NOMO-1 (cell line): ENCODE measurements around the gene PJA2.
"Not testable (repeated sequence)": the region's sequence is repeated elsewhere in the genome, so short reads cannot be mapped to it uniquely, and the experiment has no call there.

Experiments
- DNase-seq, 2 experiments: peaks; one replicate each; lab custom pipeline; 2025; ENCODE audit not compliant: unreplicated experiment in 2 of 2; lab: John Stamatoyannopoulos, UW

Gene PJA2, protein sequence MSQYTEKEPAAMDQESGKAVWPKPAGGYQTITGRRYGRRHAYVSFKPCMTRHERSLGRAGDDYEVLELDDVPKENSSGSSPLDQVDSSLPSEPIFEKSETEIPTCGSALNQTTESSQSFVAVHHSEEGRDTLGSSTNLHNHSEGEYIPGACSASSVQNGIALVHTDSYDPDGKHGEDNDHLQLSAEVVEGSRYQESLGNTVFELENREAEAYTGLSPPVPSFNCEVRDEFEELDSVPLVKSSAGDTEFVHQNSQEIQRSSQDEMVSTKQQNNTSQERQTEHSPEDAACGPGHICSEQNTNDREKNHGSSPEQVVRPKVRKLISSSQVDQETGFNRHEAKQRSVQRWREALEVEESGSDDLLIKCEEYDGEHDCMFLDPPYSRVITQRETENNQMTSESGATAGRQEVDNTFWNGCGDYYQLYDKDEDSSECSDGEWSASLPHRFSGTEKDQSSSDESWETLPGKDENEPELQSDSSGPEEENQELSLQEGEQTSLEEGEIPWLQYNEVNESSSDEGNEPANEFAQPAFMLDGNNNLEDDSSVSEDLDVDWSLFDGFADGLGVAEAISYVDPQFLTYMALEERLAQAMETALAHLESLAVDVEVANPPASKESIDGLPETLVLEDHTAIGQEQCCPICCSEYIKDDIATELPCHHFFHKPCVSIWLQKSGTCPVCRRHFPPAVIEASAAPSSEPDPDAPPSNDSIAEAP

DNA sequence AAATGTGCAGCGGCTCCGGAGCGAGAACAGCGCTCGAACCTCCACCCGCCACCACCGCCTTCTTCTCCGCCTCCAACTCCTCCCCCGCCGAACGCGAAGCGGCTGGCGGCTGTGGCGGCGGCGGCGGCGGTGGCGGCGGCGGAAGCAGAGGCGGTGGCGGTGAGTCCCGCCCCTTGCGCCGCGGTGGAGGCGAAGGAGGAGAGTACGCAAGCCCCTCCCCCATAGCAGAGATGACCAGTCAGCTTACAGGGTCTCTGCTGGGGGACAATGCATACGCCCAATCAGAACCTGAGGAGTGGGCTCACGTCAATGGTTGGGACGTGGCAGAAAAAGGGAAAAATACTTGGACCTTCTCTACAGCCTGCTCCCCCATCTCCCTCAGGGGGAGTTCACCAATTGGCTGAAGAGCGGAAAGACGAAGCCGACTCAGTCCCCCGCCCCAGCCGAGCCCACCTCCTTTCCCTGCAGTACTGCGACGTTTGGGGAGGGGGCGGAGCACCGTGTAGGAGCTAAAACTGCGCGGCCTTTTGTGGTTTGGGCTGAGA is at the start of gene PJA2:
Gene PJA2, minus strand, starts transcription at position 131 of the 545 bp plus-strand sequence. CDS start 26,541 bp downstream, outside the sequence.
- peak; percentile 98 to 99 for DNase-seq

DNA sequence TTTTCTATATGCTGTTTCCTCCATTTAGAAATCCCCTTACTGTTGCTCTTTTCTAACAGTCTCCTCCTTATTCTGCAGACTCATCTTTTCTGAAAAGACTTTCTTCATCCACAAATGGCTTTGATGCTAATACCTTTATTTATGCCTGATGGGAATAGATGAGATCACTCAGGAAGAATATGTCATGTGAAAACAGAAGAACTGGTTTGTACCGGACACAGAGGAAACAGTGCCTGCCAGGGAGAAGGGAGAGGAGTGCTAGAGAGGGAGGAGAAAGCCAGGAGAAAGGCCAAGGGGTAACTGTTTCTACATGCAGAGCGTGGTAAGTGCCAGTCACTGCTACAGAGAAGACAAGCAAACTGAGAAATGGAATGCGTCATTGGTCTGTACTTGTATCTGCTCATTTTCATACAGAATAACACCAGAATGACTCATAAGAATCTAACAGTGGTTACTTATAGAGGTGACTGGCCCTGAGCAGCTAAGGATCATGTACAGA is 45.9 kb upstream of the PJA2 start:
- no peak for DNase-seq

DNA sequence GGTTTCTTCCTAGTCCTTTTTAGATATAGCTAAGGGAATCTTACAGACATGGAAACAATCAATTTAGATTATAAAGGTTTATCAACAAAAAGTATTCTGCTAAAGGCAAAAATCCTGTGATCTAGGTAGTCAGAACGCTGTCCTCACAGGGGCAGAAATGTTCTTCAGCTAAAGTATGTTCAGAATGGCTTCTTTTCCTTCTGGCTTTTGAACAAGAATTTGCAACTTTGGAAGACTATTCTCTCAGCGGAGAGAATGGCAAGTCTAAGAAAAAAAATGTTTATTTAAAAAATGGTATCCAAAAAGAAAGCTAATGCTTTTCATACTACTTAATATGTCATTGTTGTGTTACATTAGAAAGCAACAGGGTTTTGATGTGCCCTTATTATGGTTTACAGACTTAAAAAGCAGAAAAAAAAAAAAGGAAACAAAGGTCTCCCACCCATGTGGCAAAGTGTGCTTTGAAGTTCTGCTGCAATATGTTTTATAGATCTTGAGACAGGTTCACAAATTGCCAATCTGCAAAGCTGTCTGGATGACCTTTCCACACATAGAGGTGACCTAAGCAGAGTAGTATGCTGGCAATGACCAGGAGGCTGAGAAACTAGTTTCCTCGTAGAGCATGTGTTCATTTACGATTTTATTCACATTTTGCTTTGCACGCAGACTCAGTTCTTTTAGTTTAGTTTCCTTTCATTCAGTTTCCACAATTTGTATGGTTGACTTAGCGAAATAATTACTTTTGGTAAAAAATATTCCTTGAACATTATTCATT is 45.1 kb upstream of the PJA2 start:
- no peak for DNase-seq

DNA sequence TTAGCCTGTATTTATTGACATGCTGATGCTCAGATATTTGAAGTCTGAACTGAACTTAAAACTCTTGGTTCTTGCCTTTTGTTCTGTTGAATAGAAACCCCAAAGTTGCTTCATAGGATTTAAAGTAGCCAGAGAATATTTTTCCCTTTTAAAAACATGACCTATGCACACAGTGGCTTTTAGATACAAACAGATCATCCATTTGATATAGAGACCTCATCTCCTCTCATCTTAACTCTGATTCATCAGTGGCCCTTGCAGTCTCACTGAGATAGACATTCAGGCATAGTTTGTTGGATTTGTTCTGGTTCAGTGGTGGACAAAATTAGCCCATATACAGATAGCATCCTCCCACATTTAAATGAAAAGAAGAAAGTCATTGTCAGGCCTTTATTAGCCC is 43.5 kb upstream of the PJA2 start:
- DNase-seq = no peak

DNA sequence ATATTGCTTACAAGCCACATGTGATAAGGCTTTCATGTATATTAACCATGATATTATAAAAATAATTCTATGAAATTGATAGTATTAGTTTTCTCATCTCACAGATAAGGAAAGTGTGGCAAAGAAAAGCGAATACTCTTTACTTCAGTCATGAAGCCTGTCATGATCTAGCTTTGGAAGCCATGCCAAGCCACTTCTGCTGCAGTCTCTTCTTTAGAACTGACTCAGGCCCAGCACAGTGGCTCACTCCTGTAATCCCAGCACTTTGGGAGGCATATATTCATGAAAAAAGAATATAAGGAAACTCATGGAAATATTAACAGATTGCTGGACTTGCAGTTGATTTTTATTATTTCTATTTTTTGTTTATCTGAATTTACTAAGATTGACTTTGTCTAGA is 42.9 kb upstream of the PJA2 start:
- DNase-seq = no peak

DNA sequence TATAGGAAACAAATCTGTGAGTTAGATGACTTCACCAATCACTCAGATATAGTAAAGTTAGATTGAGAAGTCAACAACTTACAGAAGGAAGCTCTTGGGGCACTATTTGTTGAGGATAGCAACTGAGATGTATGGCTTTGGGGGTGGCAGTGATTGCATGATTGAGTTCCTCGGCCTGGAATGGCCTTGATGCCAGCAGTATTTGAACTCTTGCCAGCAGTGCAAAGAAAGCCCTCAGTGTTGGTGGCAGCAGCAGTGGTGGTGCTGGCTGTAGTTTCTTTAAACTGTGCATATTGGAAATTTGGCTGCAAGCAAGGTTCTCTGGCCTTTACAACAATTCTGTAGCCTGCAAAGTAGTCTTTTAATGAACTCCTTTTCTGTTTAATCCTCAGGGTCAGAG is 41.4 kb upstream of the PJA2 start:
- no peak for DNase-seq

DNA sequence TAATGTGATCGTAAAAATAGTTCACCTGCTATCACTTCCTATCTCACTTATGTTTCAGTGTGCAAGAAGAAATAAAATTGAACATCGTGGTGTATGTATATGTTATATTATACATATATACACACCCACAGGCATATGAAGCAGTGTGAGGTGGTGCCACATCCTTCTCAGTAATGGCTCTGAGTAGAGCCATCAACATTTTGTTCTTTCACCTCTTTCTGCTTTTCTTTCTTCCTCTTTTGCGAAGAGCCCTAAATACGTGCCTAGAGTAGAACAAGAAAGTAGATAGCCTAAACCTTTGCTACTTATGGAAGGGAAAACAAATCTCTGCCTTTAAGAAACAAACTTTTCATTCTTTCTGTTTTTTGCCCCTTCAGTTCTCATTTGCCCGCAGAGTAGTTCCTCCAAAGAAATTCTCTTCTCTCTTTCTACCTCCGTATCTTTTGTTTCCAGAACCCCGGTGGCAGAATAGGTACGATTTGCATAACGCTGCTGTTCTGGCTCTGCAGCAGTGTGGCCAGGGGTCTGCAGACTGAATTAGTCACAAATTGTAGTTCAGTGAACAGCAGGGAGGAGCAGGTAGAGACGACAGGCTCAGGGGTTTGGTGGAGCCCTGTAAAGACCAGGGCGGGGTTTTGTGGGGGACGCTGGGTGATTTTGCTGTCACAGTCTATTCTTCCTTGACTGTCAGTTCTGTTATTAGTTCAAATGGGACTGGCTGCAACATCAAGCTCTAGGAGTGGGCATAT is 40.5 kb upstream of the PJA2 start:
- peak; percentile 12 to 28 for DNase-seq

DNA sequence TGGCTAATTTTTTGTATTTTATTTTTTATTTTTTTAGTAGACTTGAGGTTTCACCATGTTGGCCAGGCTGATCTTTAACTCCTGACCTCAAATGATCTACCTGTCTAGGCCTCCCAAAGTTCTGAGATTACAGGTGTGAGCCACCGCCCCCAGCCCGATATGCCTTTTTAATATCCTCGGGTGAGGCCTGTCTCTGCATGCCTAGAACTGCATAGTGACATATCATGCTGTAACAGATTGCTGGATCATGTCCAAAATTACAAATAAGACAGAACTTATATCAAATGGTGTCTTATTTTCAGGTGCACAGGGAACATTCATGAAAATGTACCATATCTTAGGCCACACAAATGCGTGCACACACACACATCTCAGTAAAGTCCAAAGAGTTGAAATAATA is 39.1 kb upstream of the PJA2 start:
- no peak for DNase-seq

DNA sequence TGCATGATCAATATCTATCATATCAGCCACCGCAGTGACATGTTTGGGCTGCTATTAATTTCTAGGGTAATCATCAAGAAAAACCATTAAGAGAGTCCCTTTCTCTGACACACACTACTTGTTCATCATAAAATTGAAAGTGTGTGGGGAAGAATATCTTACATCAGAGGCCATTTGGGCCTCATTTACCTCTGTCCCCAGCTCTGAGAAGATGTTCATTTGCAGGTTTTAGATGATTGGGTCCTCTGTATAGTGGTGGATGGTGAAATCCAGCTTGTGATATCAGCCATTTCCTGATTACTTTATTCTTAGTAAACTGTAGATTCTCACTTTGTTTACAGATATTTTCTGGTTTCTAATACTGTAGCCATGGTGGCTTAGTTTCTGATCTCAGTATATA is 29.8 kb upstream of the PJA2 start:
- no peak for DNase-seq

DNA sequence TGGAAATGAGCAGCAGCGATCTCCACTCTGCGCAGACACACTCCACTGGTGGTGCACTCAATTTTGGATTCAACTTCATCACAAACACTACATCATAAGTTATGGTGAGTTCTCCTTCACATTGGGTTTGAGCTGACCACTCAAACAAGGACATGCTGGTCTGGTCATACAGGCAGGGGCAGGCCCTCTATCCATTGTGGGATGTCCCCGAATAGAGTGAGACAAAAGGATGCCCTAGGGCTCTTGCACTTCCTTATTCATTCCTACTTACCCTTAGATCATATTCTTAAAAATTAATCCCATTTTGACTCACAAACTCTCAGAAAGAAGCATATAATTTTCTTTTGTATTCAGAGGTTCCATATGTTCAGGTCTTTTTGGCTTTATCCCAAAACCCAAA is 16.3 kb upstream of the PJA2 start:
- no peak for DNase-seq

DNA sequence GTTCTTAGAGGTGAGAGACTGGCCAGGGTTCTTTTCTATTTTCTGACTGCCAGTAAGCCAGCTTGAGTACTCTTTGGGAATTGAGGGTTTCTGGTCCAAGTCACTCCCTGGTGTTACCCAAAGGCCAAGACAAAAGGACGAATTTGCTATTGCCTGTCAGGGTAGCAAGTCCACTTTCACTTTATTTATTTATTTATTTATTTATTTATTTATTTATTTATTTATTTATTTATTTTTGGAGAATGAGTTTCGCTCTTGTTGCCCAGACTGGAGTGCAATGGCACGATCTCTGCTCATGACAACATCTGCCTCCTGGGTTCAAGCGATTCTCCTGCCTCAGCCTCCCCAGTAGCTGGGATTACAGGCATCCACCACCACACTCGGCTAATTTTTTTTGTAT is 15.7 kb upstream of the PJA2 start:
- DNase-seq = not testable (repeated sequence)

DNA sequence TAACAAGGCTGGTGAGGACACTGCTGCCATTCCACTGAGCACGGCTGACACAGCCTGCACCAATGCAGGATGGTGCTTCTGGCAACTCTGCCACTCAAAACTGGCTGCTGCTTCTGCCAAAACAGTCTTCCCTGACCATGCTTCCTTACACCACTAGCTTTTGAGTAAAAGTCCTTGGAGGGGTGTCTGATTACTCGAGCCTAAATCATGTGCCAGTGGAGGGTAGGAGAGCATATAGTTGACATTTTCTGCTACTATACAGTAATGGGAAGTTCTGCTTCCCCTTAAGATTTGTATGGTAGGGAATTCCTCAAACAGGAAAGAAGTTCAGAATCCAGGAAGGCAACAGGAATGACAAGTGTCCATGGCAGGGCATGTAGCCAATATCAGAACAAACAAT is 12.2 kb upstream of the PJA2 start:
- no peak for DNase-seq

DNA sequence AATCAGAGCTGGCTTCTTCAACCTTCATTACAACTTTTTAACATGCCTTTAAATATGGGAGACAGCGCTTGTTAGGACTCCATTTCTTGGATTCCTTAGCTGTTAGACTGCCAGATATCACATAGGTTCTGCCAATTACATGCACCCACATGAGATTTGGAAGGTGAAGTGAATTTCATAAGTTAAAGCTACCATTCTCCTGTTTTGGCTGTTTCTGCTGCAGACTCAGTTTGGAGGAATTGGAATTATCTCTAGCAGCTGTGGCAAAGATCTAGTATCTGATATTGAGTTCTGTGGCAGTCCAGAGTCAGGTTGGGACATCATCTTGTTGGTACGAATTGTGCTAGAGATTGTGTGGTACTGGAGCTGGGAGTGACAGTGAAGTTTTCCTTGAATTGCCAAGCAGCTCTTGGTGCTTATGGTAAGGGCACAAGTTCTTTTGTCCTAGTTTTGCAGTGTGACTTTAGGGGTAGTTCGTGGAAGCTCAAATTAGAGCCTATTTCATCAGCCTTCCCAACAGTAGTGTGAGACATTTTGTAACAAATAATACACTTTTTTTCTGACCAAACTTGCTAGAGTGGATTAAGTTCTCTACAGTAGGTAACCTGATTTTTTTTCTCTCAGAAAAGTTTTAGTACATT is 9.1 kb upstream of the PJA2 start:
- no peak for DNase-seq

DNA sequence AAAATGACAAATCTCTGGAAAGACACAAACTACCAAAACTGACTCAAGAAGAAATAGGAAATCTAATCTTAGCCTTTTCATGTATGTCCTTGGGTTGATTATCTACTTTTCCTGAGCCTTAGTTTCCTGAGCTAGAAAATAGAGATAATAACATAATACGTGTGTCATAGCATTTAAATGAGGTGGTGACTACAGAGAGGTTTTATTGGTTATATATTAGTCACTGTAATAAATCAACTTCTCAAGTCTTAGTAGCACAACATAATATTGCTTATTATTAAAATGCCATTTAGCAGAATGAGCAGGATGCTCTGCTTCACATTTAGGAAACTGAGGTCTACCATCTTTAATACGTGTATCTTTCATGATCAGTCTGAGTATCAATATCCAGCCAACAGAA is 7.1 kb upstream of the PJA2 start:
- no peak for DNase-seq

DNA sequence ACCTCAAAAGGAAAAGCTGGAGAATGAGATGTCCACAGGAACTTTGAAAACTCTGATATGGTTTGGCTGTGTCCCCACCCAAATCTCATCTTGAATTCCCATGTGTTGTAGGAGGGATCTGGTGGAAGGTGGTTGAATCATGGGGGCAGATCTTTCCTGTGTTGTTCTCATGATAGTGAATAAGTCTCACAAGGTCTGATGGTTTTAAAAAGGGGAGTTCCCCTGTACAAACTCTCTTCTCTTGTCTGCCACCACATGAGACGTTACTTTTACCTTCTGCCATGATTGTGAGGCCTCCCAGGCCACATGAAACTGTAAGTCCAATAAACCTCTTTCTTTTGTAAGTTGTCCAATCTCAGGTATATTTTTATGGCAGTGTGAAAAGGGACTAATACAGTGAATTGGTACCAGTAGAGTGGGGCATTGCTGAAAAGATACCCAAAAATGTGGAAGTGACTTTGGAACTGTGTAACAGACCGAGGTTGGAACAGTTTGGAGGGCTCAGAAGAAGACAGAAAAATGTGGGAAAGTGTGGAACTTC is 4.2 kb upstream of the PJA2 start:
- DNase-seq = not testable (repeated sequence)

DNA sequence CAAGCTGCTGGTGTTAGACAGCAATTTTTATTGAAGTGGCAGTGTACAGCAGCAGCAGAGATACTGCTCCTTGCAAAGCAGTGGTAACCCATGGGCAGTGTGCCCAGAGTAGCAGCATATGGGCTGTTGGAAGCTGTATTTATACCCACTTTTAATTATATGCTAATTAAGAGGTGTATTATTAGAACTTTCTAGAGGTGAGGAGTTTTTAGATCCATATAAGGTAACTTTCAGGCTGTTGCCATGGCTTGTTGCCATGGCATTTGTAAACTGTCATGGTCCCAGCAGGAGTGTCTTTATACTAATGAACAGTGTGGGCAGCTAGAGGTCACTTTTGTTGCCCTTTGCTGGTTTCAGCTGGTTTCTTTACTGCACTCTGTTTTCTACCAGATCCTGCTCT is 3.7 kb upstream of the PJA2 start:
- DNase-seq = no peak

DNA sequence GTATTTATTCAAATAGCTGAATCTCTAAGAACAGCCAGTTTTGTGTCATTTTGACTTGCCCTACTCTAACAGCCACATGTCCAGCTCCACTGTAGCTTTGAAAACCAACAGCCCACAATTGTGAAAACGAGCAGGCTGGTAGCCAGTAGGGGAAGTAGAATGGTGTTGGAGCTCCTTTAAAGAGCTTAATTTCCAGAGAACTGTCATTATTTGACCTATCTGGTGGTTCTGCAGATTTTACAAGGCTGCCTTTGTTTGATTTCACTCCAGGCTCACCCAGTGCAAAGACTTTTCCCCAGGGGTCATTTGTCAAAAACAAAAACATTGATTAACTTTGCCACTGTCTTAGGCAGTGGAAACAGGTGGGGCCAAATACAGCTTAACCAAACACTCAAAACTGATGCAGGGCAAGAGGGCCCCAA is 3.2 kb upstream of the PJA2 start:
- peak in 1 of 2 experiments; percentile 17 for DNase-seq

DNA sequence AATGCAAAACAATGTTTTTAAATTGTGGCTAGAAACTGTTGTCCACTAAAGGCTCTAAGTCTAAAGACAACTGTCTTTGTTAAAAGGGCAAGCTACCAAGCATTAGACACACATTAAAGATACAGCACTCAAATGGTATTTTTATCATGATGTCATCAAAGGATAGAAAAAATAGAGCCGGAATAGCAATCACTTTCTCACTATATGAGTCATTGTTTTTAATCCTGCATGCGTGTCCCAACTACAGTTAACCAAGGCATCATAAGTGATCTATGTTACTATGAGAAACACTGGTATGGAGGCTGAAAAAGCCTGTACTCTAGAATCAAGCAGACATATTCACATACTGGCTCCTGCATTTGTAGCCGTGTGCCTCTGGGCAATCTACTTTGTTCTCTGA is 1.9 kb upstream of the PJA2 start:
- DNase-seq = peak in 1 of 2 experiments; percentile 38

DNA sequence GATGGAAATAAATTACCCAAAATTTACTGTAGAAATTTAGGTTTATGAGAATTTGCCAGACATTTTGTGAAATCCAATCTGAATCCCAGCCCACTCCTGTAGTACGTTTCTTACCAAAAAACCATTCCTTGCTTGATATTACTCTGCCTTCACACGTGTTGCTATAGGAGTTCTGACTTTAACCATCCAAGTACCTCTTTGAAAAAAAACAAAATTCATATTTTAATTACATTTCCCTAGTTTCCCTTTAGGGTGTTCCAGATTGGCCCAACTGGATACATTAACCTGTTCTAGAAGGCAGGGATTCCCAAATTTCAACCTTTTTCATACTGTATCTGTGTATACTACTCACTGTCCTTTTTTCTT is 1.4 kb upstream of the PJA2 start:
- no peak for DNase-seq
